Fibroblast of lung (primary cell): ENCODE measurements around the gene SNAP29. TPM values are rescaled to one million over a fixed set of nuclear protein-coding genes. Genes with fewer than 3 reads are reported as not detected.

Experiments
- DNase-seq, 2 donors: peaks; one replicate each; pipeline versions ENCODE4 v3.0.0 to v3.0.0-alpha.2; 2010; ENCODE audit warnings: low read depth in 2 of 2
- H2AFZ ChIP-seq: 2 replicates; pipeline ENCODE4 v1.5.1; 2012; ENCODE audit warnings: low read length, control low read depth, inconsistent platforms
- H3K27ac ChIP-seq: 2 replicates; pipeline ENCODE4 v1.5.1; 2011; ENCODE audit warnings: low read length, control low read depth; ENCODE audit not compliant: insufficient read depth
- H3K27me3 ChIP-seq: 2 replicates; pipeline ENCODE4 v1.5.1; 2011; ENCODE audit warnings: mild to moderate bottlenecking, low read length; ENCODE audit not compliant: control insufficient read depth, insufficient read depth
- H3K36me3 ChIP-seq: 2 replicates; pipeline ENCODE4 v1.5.1; 2011; ENCODE audit warnings: low read length; ENCODE audit not compliant: control insufficient read depth, insufficient read depth
- H3K4me1 ChIP-seq: 2 replicates; pipeline ENCODE4 v1.5.1; 2011; ENCODE audit warnings: low read length; ENCODE audit not compliant: control insufficient read depth, insufficient read depth; ENCODE audit errors: extremely low read depth
- H3K4me2 ChIP-seq: 2 replicates; pipeline ENCODE4 v1.5.1; 2011; ENCODE audit warnings: low read length, control low read depth; ENCODE audit not compliant: insufficient read depth; ENCODE audit errors: extremely low read depth
- H3K4me3 ChIP-seq, 4 experiments: fragments of 200-600 bp in 1 of 4; sonication (generic) in 1 of 4; replicated peaks in 1 of 4; 2 replicates each; pipeline ENCODE4 v1.5.1; 2011 to 2016; ENCODE audit warnings: low read length in 4 of 4, low read depth in 3 of 4, mild to moderate bottlenecking in 3 of 4, control low read depth in 2 of 4, inconsistent platforms in 1 of 4, mixed read lengths in 1 of 4; ENCODE audit not compliant: insufficient read depth in 1 of 4; ENCODE audit errors: control extremely low read depth in 1 of 4
- H3K79me2 ChIP-seq: 2 replicates; pipeline ENCODE4 v1.5.1; 2012; ENCODE audit warnings: mild to moderate bottlenecking, low read length, inconsistent platforms; ENCODE audit not compliant: control insufficient read depth, insufficient read depth
- H3K9ac ChIP-seq: 2 replicates; pipeline ENCODE4 v1.5.1; 2011; ENCODE audit warnings: mild to moderate bottlenecking, low read length, control low read depth; ENCODE audit not compliant: insufficient read depth
- H3K9me3 ChIP-seq: 2 replicates; pipeline ENCODE4 v1.5.1; 2012; ENCODE audit warnings: low read depth, low read length; ENCODE audit not compliant: control insufficient read depth, insufficient read depth
- H4K20me1 ChIP-seq: 2 replicates; pipeline ENCODE4 v1.5.1; 2011; ENCODE audit warnings: low read length; ENCODE audit not compliant: control insufficient read depth, insufficient read depth; ENCODE audit errors: extremely low read depth
- CTCF ChIP-seq, 2 donors: IDR thresholded peaks in 1 of 2; conservative IDR thresholded peaks in 1 of 2; 1 replicate in 1 of 2; 2 replicates in 1 of 2; pipeline ENCODE4 v1.5.1; 2011 to 2012; ENCODE audit warnings: low read length in 2 of 2, control low read depth in 1 of 2, inconsistent platforms in 1 of 2, low read depth in 1 of 2, mild to moderate bottlenecking in 1 of 2
- EZH2 ChIP-seq: IDR thresholded peaks from 2 replicates; pipeline ENCODE4 v1.5.1; 2012; ENCODE audit warnings: low read length, control low read depth, mild to moderate bottlenecking; ENCODE audit errors: missing control alignments
- polyA plus RNA-seq, 2 donors: library from polyadenylated mRNA; depleted of rRNA in 1 of 2; stranded (reverse) in 1 of 2; unstranded in 1 of 2; fragments of >200 nt; gene quantifications; 2 replicates each; pipeline ENCODE4 v1.2.1, GENCODE V29; 2011 to 2012; ENCODE audit warnings: missing spikeins in 1 of 2
- total RNA-seq: library from RNA; depleted of rRNA; stranded (reverse); fragments of >200 nt; gene quantifications from 2 replicates; pipeline ENCODE4 v1.2.1, GENCODE V29; 2014

SNAP29 gene
- total and polyA plus RNA-seq, 2 donors (not counting 1 experiment from before 2014, with no cell fraction given): 10.6 to 36.1 TPM

DNA sequence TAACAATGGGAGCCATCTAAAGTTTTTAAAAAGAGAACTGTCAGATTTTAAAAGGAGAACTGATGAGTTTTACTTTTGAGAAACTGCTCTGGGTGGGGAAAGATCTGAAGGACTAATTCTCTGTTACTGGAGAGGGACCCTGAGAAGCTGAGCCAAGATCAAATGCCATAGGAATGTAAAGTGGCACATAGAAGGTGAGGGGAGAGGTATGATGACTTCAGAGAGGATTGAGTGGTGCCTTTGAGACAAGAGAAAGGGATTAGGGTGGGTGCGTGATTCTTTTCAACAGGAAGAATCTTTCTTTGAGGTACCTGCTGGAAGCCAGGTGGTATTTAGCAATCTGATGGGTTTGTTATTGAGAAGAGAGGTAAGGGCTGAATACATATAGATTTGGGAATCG lies 67.4 kb downstream of the SNAP29 start:
- no peaks in the 10 kb centered on the region for H3K36me3 ChIP-seq
- no peaks in the 10 kb centered on the region for H3K27me3 ChIP-seq
- H4K20me1 ChIP-seq: peaks cover 3% of the 10 kb centered on the region
- no peak overlapping the region for H3K4me2 ChIP-seq
- no peak for TF ChIP-seq CTCF (conservative IDR thresholded peaks at IDR 0.05 in 1 of 2, IDR thresholded peaks at IDR 0.05 in 1 of 2; ENCODE audit: low read depth in 1 of 2, low read length in 2 of 2)
- no peak for TF ChIP-seq EZH2
- H3K9me3 ChIP-seq: no peaks in the 10 kb centered on the region
- H2AFZ ChIP-seq: no peak overlapping the region
- no peak overlapping the region for H3K27ac ChIP-seq
- no peak overlapping the region for H3K9ac ChIP-seq
- DNase-seq: no peak
- peaks cover 3% of the 10 kb centered on the region for H3K4me1 ChIP-seq
- H3K79me2 ChIP-seq: peaks cover 92% of the 10 kb centered on the region
- H3K4me3 ChIP-seq: no peak overlapping the region

DNA sequence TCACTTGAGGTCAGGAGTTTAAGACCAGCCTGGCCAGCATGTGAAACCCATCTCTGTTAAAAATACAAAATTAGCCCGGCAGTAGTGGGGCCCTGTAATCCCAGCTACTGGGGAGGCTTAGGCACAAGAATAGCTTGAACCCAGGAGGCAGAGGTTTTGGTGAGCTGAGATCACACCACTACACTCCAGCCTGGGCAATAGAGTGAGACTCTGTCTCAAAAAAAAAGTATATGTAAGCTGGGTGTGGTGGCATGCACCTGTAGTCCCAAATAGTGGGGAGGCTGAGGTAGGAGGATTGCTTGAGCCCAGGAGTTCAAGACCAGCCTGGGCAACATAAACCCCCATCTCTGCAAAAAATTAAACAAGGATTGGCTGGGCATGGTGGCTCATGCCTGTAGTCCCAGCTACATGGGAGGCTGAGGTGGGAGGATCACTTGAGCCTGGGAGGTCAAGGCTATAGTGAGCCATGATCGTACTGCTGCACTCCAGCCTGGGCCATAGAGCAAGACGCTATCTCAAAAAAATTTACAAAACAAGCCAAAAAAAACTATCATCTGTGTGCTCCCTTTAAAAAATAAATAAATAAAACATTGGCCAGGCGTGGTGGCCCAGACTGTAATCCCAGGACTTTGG lies 69.2 kb downstream of the SNAP29 start:
- Histone ChIP-seq H3K4me1 (no peaks in the 10 kb centered on the region), H3K27ac (no peak overlapping the region), H3K9ac (no peak overlapping the region), H3K27me3 (no peaks in the 10 kb centered on the region), H3K4me2 (no peak overlapping the region), H3K4me3 (no peak overlapping the region), H3K79me2 (peaks cover 89% of the 10 kb centered on the region), H3K9me3 (no peaks in the 10 kb centered on the region), H4K20me1 (peaks cover 3% of the 10 kb centered on the region), H2AFZ (no peak overlapping the region), H3K36me3 (no peaks in the 10 kb centered on the region)
- TF ChIP-seq EZH2 (no peak), CTCF (conservative IDR thresholded peaks at IDR 0.05 in 1 of 2, IDR thresholded peaks at IDR 0.05 in 1 of 2; ENCODE audit: low read depth in 1 of 2, low read length in 2 of 2) (no peak)
- no peak for DNase-seq

DNA sequence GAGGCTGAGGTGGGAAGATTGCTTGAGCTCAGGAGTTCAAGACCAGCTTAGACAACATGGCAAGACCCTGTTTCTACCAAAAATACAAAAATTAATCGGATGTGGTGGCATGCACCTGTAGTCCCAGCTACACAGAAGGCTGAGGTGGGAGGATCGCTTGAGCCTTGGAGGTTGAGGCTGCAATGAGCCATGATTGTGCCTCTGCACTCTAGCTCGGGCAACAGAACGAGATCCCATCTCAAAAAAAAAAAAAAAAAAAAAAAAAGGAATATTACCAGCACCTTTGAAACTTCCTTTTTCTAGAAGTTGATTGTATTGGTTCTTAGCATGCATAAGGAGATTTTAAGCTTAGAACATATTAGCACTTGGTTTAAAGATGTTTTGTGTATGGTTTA lies 69.8 kb downstream of the SNAP29 start:
- Histone ChIP-seq H2AFZ (no peak overlapping the region), H3K9ac (no peak overlapping the region), H3K4me3 (no peak overlapping the region), H3K27ac (no peak overlapping the region), H3K27me3 (no peaks in the 10 kb centered on the region), H3K79me2 (peaks cover 87% of the 10 kb centered on the region), H3K4me2 (no peak overlapping the region), H3K4me1 (no peaks in the 10 kb centered on the region), H3K9me3 (no peaks in the 10 kb centered on the region), H4K20me1 (peaks cover 3% of the 10 kb centered on the region), H3K36me3 (no peaks in the 10 kb centered on the region)
- TF ChIP-seq EZH2: no peak
- no peak for TF ChIP-seq CTCF (conservative IDR thresholded peaks at IDR 0.05 in 1 of 2, IDR thresholded peaks at IDR 0.05 in 1 of 2; ENCODE audit: low read depth in 1 of 2, low read length in 2 of 2)
- DNase-seq: no peak
